Transverse colon (tissue), 4 donors: ENCODE data around the gene PIWIL4.

Experiments used
- CTCF ChIP-seq, 5 experiments: fragments of 200-600 bp in 3 of 5; fragments of 450-650 bp in 2 of 5; sonication (generic) in 3 of 5; IDR thresholded peaks; 1 replicate in 2 of 5; 2 replicates in 3 of 5; pipeline ENCODE4 v1.5.1; 2016 to 2017; ENCODE audit warnings: antibody characterized with exemption in 5 of 5, inconsistent platforms in 3 of 5, mild to moderate bottlenecking in 2 of 5, moderate library complexity in 1 of 5
- EP300 ChIP-seq: sonication (generic); formaldehyde crosslinking; IDR thresholded peaks from one replicate; pipeline ENCODE4 v1.6.1; 2017; ENCODE audit warnings: antibody characterized with exemption, low read depth
- POLR2A ChIP-seq: fragments of 450-650 bp; IDR thresholded peaks from one replicate; pipeline ENCODE4 v1.6.1; 2016; ENCODE audit warnings: antibody characterized with exemption, mild to moderate bottlenecking, moderate library complexity
- POLR2AphosphoS5 ChIP-seq, 3 donors: sonication (generic); formaldehyde crosslinking; IDR thresholded peaks; one replicate each; pipeline ENCODE4 v1.6.1; 2016; ENCODE audit warnings: antibody characterized with exemption in 3 of 3

GRCh38 chr11:94546886-94547285, 20.3 kb upstream of the PIWIL4 start:
- TF ChIP-seq CTCF (IDR thresholded peaks at IDR 0.05) (no peak), EP300 (no peak), POLR2AphosphoS5 (IDR thresholded peaks at IDR 0.05) (peak; percentile 71 to 91 (median 82)), POLR2A (peak; percentile 70)
